GM21515 (cell line): ENCODE data around the gene REV1.
"Not testable (repeated sequence)": the region's sequence is repeated elsewhere in the genome, so short reads cannot be mapped to it uniquely, and the experiment has no call there.

Experiments used
- ATAC-seq: cut with Tn5 transposase; IDR thresholded peaks from one replicate; pipeline ENCODE4 v1.9.1; 2021; ENCODE audit not compliant: unreplicated experiment

Gene REV1

GRCh38 chr2:99487906-99488305, 1.9 kb downstream of the REV1 start:
- no peak for ATAC-seq

- ATAC-seq, result no peak
These were observed 4.0 kb downstream of the REV1 start for GRCh38 chr2:99485824-99486223.

GRCh38 chr2:99485411-99485810, 4.4 kb downstream of the REV1 start:
- no peak for ATAC-seq

- ATAC-seq, result no peak
These were observed 5.6 kb downstream of the REV1 start for GRCh38 chr2:99484205-99484604.

- ATAC-seq, result no peak
These were observed 7.9 kb downstream of the REV1 start for GRCh38 chr2:99481941-99482340.

GRCh38 chr2:99481527-99481926, 8.3 kb downstream of the REV1 start:
- ATAC-seq, result no peak

- ATAC-seq, result no peak
These were observed 9.4 kb downstream of the REV1 start for GRCh38 chr2:99480390-99480789.

- ATAC-seq, result no peak
These were observed 11.2 kb downstream of the REV1 start for GRCh38 chr2:99478632-99479031.

GRCh38 chr2:99477054-99477453, 12.8 kb downstream of the REV1 start:
- no peak for ATAC-seq

- no peak for ATAC-seq
These were observed 13.2 kb downstream of the REV1 start for GRCh38 chr2:99476629-99477028.

- not testable (repeated sequence) for ATAC-seq
These were observed 14.7 kb downstream of the REV1 start for GRCh38 chr2:99475095-99475494.

- no peak for ATAC-seq
These were observed 16.2 kb downstream of the REV1 start for GRCh38 chr2:99473518-99474083.

GRCh38 chr2:99472600-99472960, 17.2 kb downstream of the REV1 start:
- ATAC-seq, result no peak

- ATAC-seq, result no peak
These were observed 17.9 kb downstream of the REV1 start for GRCh38 chr2:99471654-99472599.

- no peak for ATAC-seq
These were observed 18.9 kb downstream of the REV1 start for GRCh38 chr2:99470957-99471356.

GRCh38 chr2:99470459-99470858, 19.4 kb downstream of the REV1 start:
- ATAC-seq, result not testable (repeated sequence)

GRCh38 chr2:99469394-99469793, 20.4 kb downstream of the REV1 start:
- no peak for ATAC-seq

GRCh38 chr2:99468155-99468554, 21.7 kb downstream of the REV1 start:
- ATAC-seq, result no peak

GRCh38 chr2:99467390-99467789, 22.4 kb downstream of the REV1 start:
- ATAC-seq, result no peak

GRCh38 chr2:99461828-99462483, 27.9 kb downstream of the REV1 start:
- ATAC-seq, result no peak

- ATAC-seq, result no peak
These were observed 31.3 kb downstream of the REV1 start for GRCh38 chr2:99458529-99458928.

- ATAC-seq, result no peak
These were observed 38.1 kb downstream of the REV1 start for GRCh38 chr2:99451686-99452085.
